Measurements from ENCODE around the gene GTF2A1.

DNA sequence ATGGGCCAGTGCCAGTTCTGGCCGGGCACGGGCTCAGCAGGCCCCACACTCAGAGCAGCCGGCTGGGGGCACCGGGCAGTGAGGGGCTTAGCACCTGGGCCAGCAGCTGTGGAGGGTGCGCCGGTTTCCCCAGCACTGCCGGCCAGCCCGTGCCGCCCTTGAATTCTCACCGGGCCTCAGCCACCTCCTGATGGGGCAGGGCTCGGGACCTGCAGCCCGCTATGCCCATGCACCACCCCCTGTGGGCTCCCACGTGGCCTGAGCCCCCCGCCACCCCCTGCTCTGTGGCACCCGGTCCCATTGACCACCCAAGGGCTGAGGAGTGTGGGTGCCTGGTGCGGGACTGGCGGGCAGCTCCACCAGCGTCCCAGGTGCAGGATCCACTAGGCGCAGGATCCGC, 15.4 kb upstream of the GTF2A1 start:
- no peak for TF ChIP-seq ZNF274 (IDR thresholded peaks at IDR 0.05; ENCODE audit: low read depth, low read length)
- no peak for TF ChIP-seq YY1 (IDR thresholded peaks at IDR 0.05; ENCODE audit: insufficient read depth, insufficient read length)

Measured in NT2/D1 (cell line).